Occipital lobe (tissue), 2 donors: ENCODE measurements around the gene HOXA7. TPM values are rescaled to one million over a fixed set of nuclear protein-coding genes. Genes with fewer than 3 reads are reported as not detected.

ENCODE experiments used
- DNase-seq: peaks from one replicate; lab custom pipeline; 2025; lab: John Stamatoyannopoulos, UW
- total RNA-seq: library from RNA; depleted of rRNA; stranded (reverse); fragments of >200 nt; gene quantifications from one replicate; pipeline ENCODE4 v1.2.3, GENCODE V29; 2014

The HOXA7 gene
- total RNA-seq, 1 donor from 2014 or later, result not detected

- no peak for DNase-seq
These were observed 22.1 kb downstream of the HOXA7 start for GRCh38 chr7:27134392-27134791.

GRCh38 chr7:27133409-27134231, 22.9 kb downstream of the HOXA7 start:
- no peak for DNase-seq

GRCh38 chr7:27132978-27133377, 23.5 kb downstream of the HOXA7 start:
- no peak for DNase-seq

- no peak for DNase-seq
These were observed 24.3 kb downstream of the HOXA7 start for GRCh38 chr7:27132214-27132613.

GRCh38 chr7:27131390-27131819, 25.1 kb downstream of the HOXA7 start:
- no peak for DNase-seq

- DNase-seq, result no peak
These were observed 25.7 kb downstream of the HOXA7 start, which contains the start of gene HOXA4 for GRCh38 chr7:27130540-27131389. Gene HOXA4 (minus strand): TSS chr7:27130757. CDS start chr7:27130733, 24 bp downstream.

- no peak for DNase-seq
These were observed 26.5 kb downstream of the HOXA7 start for GRCh38 chr7:27129729-27130539.

GRCh38 chr7:27128776-27129728, 27.4 kb downstream of the HOXA7 start:
- DNase-seq, result no peak

GRCh38 chr7:27128034-27128433, 28.4 kb downstream of the HOXA7 start:
- DNase-seq, result no peak

- DNase-seq, result no peak
These were observed 29.7 kb downstream of the HOXA7 start for GRCh38 chr7:27126596-27127327.

GRCh38 chr7:27125986-27126394, 30.5 kb downstream of the HOXA7 start:
- DNase-seq, result no peak

- DNase-seq, result no peak
These were observed 31.4 kb downstream of the HOXA7 start for GRCh38 chr7:27124902-27125689.

- DNase-seq, result no peak
These were observed 32.2 kb downstream of the HOXA7 start for GRCh38 chr7:27124096-27124901.

GRCh38 chr7:27123477-27124053, 32.9 kb downstream of the HOXA7 start:
- DNase-seq, result no peak

- DNase-seq, result no peak
These were observed 33.4 kb downstream of the HOXA7 start for GRCh38 chr7:27123007-27123476.

GRCh38 chr7:27122077-27122910, 34.2 kb downstream of the HOXA7 start:
- DNase-seq, result no peak

- no peak for DNase-seq
These were observed 34.8 kb downstream of the HOXA7 start for GRCh38 chr7:27121684-27122076.
